Thyroid gland (tissue), 4 donors: ENCODE measurements around the gene KCNH1.

Source experiments
- CTCF ChIP-seq, 6 experiments: fragments of 200-600 bp in 3 of 6; fragments of 450-650 bp in 3 of 6; sonication (generic) in 3 of 6; IDR thresholded peaks; one replicate each; pipeline ENCODE4 v1.5.1; 2016 to 2019; ENCODE audit warnings: antibody characterized with exemption in 6 of 6, mild to moderate bottlenecking in 2 of 6, inconsistent platforms in 1 of 6, moderate library complexity in 1 of 6
- POLR2A ChIP-seq, 2 donors: fragments of 450-650 bp; IDR thresholded peaks; one replicate each; pipeline ENCODE4 v1.6.1; 2017; ENCODE audit warnings: antibody characterized with exemption in 2 of 2, mild to moderate bottlenecking in 2 of 2, moderate library complexity in 1 of 2

DNA sequence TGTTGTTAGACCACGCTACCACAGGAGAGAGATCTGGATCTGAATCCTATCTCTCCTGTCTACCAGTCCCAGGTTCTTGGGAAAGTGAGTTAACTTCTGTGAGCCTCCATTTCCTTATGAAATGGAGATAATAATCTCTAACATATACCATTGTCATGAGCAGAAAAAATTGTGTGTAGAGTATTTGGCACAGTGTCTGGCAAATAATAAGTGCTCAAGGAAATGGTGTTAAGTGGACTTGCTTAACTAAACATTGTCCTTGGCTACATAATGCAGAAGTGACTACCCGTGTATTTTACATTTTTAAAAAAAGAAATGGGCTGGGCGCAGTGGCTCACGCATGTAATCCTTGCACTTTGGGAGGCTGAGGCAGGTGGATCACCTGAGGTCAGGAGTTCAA, 217.4 kb downstream of the KCNH1 start:
- TF ChIP-seq POLR2A (IDR thresholded peaks at IDR 0.05) (no peak), CTCF (IDR thresholded peaks at IDR 0.05) (no peak)
